Fibroblast of the aortic adventitia (primary cell): ENCODE data around the gene KCNH1. TPM values are rescaled to one million over a fixed set of nuclear protein-coding genes. Genes with fewer than 3 reads are reported as not detected.

ENCODE experiments used
- DNase-seq: peaks from one replicate; pipeline ENCODE4 v3.0.0-alpha.2; 2010; ENCODE audit warnings: low read depth
- H3K4me3 ChIP-seq: 2 replicates; pipeline ENCODE4 v1.5.1; 2011; ENCODE audit warnings: low read depth, mild to moderate bottlenecking, control low read depth, low read length, moderate library complexity
- total RNA-seq: library from RNA; depleted of rRNA; stranded (reverse); fragments of >200 nt; gene quantifications from 2 replicates; pipeline ENCODE4 v1.2.3, GENCODE V29; 2012; ENCODE audit warnings: low replicate concordance
- TF ChIP-seq, protein P1 (sequence below): IDR thresholded peaks from 2 replicates; pipeline ENCODE4 v1.5.1; 2011; ENCODE audit warnings: mild to moderate bottlenecking, low read length, control low read depth, inconsistent platforms; ENCODE audit not compliant: insufficient read depth

The KCNH1 gene
- total RNA-seq, 1 donor: not detected

DNA sequence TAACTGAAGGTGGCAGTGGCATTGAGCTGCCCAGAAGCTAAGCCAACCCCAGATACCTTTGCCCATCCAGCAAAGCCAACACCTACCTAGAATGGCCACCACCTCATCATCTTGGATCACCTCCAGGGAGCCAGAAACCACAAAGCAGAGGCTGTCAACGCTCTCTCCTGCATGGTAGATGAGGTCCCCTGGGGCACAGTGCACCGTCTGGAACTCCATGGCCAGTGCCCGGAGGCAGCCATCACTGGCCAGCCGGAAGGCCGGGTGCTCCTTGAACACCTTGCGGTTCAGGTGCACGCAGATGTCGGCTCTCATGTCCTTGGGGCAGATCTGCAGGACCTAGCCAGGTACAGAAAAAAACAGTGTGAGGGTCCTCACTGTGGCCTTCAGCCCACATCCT, 336.5 kb downstream of the KCNH1 start:
- TF ChIP-seq, protein P1, sequence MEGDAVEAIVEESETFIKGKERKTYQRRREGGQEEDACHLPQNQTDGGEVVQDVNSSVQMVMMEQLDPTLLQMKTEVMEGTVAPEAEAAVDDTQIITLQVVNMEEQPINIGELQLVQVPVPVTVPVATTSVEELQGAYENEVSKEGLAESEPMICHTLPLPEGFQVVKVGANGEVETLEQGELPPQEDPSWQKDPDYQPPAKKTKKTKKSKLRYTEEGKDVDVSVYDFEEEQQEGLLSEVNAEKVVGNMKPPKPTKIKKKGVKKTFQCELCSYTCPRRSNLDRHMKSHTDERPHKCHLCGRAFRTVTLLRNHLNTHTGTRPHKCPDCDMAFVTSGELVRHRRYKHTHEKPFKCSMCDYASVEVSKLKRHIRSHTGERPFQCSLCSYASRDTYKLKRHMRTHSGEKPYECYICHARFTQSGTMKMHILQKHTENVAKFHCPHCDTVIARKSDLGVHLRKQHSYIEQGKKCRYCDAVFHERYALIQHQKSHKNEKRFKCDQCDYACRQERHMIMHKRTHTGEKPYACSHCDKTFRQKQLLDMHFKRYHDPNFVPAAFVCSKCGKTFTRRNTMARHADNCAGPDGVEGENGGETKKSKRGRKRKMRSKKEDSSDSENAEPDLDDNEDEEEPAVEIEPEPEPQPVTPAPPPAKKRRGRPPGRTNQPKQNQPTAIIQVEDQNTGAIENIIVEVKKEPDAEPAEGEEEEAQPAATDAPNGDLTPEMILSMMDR: no peak
- no peak for DNase-seq
- H3K4me3 ChIP-seq: no peak overlapping the region

DNA sequence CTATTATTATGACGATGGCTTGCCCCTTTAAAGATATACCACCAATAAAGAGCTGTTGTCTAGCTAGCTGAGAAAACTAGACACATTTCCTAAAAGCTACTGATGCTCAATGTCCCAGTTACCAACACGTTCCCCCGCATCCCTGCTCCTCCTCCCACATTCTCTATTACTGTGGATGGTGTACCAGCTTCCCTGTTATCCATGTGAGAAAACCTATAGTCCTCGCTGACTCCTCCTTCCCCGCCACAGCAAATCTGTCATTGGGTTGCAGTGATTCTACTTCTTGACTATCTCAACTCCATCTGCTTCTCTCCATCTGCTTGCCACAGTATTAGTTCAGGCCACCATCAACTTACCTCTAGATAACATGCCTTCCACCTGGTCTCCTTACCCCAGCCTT, 337.5 kb downstream of the KCNH1 start:
- no peak for DNase-seq
- TF ChIP-seq, protein P1: no peak
- H3K4me3 ChIP-seq: no peak overlapping the region

DNA sequence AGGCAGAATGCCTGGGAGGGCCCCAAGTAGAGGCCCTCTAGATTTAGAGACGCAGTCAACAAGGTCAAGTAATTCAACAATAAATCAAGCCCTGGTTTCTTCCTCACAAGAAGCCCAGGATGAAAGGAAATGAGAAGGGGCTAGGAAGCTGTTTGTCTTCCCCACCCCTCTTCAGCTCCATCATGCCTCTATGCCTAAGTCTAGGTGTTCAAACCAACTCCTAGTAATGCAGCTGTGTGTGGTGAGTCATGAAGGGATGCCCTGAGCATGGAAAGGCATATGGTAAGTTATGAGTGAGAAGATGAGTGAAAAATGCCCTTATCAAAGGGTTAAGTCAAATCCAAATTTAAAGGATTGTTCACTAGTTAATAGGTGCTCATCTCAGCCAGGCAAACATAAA, 339.5 kb downstream of the KCNH1 start:
- no peak overlapping the region for H3K4me3 ChIP-seq
- TF ChIP-seq, protein P1: no peak
- DNase-seq: no peak

DNA sequence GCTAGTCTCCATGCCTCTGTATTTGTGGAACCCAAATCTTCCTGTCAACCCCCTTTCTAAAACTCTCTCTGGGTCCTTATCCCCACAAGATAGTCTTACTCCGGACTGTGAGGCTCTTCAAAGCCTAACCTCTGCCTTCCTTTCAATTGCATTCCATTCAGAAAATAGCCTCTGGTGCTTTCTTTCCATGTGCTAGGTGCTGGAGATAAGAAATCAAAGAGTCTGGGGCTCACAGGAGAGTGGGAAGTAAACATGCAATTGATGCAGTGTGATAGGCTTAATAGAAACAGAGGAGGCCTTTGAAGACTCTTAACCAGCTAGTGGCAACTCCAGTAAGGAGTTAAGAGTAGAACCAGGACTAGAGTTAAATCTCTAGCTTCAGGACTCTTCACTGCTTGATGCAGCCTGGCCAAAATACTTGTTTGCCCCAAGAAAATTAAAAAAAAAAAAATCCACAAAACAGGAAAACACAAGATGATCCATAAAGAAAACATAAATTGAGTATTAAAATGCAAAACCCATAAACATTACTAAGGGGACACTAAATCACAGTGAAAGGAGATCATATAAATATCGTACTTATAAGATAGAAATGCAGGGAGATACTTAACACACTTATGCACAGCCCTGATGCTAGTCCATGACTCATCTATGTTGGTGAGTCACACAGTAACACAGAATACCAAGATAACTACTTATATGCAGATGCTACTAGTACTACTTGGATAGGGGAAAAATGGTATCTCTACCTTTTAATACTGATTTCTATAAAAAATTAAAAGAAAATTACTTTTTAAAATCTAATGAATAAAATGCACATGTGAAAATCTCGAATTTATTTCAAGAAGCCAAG, 341.5 kb downstream of the KCNH1 start:
- peak; percentile 2 for DNase-seq
- H3K4me3 ChIP-seq: no peak overlapping the region
- TF ChIP-seq, protein P1: no peak

DNA sequence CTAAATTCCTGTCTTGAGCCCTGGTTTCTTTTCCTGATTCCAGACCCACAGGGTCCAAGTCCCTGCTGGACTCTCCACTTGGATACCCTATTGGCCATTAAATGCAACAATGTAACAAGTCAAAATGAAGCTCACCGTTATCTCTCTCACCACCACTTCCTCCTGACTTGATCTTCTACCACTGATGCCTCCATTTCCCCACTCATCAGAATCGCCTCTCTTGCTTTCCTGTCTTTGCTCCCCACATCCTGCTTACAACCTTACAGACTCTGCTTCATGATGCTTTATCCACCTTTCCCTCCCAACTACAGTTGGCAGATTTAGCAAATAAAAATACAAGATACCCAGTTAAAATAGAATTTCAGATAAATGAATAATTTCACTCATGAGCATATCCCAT, 343.8 kb downstream of the KCNH1 start:
- TF ChIP-seq, protein P1: no peak
- H3K4me3 ChIP-seq: no peak overlapping the region

DNA sequence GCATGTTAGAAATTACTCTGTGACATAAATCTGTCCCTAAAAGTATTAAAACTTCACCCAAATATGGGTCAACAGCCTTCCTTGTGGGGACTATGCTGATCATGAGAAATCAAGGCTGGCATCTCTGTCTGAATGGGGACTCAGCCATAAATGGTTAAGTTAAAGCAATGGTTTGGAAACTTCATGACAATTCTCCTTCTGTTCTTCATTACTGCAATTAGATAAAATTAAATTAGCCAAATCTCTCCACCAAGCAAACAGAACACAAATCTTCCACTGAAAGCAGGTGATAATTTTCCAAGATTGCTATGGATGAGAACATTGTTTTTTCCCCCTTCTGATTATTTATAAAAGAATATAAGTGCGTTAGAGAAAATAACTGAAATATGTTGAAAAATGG, 346.1 kb downstream of the KCNH1 start:
- no peak for DNase-seq
- H3K4me3 ChIP-seq: no peak overlapping the region
- TF ChIP-seq, protein P1: no peak

More for the DNA sequence above, 343.8 kb downstream of the KCNH1 start:
- no peak for DNase-seq
